Omental fat pad (tissue), 4 donors: ENCODE data around the gene NFKBIZ. TPM values are rescaled to one million over a fixed set of nuclear protein-coding genes. Genes with fewer than 3 reads are reported as not detected.
"Not testable (repeated sequence)": the region's sequence is repeated elsewhere in the genome, so short reads cannot be mapped to it uniquely, and the experiment has no call there.

ENCODE experiments used
- ATAC-seq: fragments of 150-250 bp; one replicate; pipeline ENCODE4 v1.9.1; 2016; ENCODE audit warnings: mild to moderate bottlenecking, moderate library complexity; ENCODE audit not compliant: low FRiP score
- DNase-seq: peaks from one replicate; pipeline ENCODE4 v3.0.0-alpha.2; 2019; ENCODE audit warnings: low spot score
- total RNA-seq, 4 donors: library from RNA; depleted of rRNA; stranded (reverse); fragments of >200 nt; gene quantifications; one replicate each; pipeline ENCODE4 v1.1.0, GENCODE V29; 2016
- TF ChIP-seq, protein P1 (sequence below), 3 donors: fragments of 450-650 bp; IDR thresholded peaks; one replicate each; pipeline ENCODE4 v1.5.1; 2016 to 2017; ENCODE audit warnings: antibody characterized with exemption in 3 of 3, mild to moderate bottlenecking in 3 of 3, moderate library complexity in 2 of 3

The NFKBIZ gene
- total RNA-seq, 4 donors from 2014 or later: 78.2 to 296 (median 108) TPM

DNA sequence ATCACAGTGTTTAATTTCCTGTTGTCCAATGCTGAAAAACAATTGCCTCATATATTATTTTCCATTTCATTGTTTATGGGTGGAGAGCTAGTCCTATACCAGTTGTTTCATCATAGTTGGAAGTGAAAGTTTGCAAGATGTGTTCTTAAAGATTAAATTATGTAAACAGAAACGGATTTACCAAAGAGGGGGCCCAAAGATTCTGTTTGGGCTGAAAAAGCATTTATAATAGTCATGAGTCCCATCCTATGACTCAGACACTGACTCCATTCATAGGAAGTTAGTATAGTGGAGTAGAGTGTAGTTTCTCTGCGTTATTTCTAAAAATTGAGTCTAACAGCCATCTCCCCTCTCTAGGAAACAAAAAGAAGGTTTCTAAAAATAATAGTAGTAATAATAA is 24.3 kb downstream of the NFKBIZ start:
- TF ChIP-seq, protein P1, sequence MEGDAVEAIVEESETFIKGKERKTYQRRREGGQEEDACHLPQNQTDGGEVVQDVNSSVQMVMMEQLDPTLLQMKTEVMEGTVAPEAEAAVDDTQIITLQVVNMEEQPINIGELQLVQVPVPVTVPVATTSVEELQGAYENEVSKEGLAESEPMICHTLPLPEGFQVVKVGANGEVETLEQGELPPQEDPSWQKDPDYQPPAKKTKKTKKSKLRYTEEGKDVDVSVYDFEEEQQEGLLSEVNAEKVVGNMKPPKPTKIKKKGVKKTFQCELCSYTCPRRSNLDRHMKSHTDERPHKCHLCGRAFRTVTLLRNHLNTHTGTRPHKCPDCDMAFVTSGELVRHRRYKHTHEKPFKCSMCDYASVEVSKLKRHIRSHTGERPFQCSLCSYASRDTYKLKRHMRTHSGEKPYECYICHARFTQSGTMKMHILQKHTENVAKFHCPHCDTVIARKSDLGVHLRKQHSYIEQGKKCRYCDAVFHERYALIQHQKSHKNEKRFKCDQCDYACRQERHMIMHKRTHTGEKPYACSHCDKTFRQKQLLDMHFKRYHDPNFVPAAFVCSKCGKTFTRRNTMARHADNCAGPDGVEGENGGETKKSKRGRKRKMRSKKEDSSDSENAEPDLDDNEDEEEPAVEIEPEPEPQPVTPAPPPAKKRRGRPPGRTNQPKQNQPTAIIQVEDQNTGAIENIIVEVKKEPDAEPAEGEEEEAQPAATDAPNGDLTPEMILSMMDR (IDR thresholded peaks at IDR 0.05): no peak
- ATAC-seq: no peak
- DNase-seq: no peak

DNA sequence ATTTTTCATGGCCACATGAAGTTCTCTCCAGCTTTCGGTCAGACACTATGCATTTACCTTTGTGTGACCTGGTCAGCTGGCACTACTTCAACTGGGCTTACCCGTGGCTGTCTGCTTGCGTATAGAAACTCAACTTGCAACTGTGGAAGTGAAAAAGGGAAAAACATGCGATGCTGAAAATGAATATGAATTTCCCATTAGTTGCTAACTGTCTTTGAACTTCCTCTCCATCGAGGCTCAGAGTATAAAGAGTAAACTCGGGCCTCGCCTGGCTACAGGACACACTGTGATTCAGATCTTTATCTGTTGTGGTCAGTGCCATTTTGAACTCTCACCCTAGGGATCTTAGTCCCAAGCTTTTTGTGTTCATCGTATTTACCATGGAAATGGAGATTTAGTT is 26.8 kb downstream of the NFKBIZ start:
- no peak for DNase-seq
- TF ChIP-seq, protein P1 (IDR thresholded peaks at IDR 0.05): no peak
- no peak for ATAC-seq

DNA sequence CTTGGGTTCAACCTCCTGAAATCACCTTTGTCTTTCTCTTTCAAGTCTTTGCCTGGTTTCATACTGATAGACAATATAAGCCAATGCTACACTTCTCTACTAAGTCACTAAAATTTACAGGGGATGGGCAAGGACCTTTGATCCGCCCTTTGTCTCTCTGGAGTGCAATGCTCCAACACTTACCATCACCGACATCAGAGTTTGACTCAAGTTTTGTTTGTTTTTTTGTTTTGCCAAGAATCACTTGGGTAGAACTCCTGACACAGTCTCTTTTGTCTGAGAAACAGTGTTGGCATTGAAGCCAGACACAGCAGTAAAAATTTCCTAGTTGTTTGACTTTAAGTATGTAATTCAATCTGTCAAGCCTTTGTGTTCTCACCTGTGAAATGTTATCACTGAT is 29.3 kb downstream of the NFKBIZ start:
- no peak for DNase-seq
- ATAC-seq: no peak
- TF ChIP-seq, protein P1 (IDR thresholded peaks at IDR 0.05): no peak

DNA sequence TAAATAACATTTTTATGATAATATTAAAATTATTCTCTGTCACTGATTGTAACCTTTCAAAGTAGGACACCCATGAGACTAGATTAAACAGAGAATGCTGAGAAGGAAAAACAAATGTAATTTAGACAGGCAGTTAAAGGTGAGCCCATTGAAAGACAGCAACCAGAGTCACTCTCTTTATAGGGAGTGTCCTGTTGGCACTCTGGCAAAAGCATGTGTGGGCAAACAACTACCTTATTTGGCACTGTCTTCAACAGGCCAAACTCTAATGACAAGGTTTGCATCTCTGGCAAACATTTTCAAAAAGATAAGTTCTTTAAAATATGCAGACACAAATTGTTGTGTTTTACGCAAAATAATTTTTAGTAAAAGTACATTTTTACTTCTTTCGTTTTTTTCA is 29.8 kb downstream of the NFKBIZ start:
- ATAC-seq (no peak), DNase-seq (no peak)
- TF ChIP-seq, protein P1 (IDR thresholded peaks at IDR 0.05): no peak

DNA sequence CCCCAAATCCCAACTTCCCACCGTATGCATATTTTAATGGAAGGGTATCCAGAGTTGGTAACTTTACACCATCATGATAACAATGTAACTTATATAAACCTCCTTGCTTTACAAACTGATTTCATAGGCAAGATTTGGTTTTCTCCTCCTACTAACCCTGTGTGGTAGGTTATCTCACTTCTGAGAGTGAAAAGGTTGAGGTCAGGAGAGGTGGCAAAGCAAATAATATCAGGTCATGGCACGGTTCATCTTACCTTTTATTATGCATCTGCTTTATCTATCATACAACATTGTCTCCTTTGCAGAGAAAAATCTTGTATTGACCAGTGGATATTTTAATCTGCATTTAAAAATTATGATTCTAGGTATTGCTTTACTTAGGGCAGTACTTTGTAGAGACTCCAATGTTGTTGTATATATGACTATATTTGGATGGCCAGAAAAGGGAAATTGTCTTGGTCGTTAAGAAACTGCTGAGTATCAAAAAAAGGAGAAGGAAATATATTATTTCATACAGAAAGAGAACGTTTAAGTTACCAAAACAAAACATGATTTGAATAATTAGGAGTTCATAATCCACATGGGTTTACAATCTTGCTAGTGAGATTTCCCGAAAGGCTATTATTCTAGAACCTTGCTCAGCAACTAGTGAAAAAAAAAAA is 30.4 kb downstream of the NFKBIZ start:
- TF ChIP-seq, protein P1 (IDR thresholded peaks at IDR 0.05): no peak
- ATAC-seq (no peak), DNase-seq (no peak)

DNA sequence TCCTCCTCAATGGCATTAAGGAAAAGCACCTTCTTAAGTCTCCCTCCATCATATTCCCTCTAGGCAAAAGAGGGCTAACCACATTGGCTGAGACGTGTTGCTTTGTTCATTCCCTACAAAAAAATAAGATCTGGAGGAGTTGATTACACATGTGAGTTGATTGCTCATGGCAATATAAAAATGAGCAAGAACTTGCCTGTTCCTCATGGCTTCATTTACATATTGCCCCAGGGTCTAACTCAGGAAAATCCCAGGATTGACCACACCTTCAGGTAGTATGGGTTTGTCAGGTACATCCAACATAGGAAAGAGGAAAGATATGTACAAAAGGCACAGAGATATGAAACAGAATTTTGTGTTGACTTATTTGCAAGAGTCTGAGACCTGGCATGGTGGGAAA is 35.5 kb downstream of the NFKBIZ start:
- DNase-seq: no peak
- ATAC-seq: no peak
- TF ChIP-seq, protein P1 (IDR thresholded peaks at IDR 0.05): no peak

DNA sequence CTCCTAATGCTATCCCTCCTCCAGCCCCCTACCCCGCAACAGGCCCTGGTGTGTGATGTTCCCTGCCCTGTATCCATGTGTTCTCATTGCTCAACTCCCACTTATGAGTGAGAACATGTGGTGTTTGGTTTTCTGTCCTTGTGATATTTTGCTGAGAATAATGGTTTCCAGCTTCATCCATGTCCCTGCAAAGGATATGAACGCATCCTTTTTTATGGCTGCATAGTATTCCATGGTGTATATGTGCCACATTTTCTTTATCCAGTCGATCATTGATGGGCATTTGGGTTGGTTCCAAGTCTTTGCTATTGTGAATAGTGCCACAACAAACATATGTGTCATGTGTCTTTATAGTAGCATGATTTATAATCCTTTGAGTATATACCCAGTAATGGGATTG is 36.3 kb downstream of the NFKBIZ start:
- DNase-seq, ATAC-seq: not testable (repeated sequence)
